MM.1S (cell line): ENCODE measurements around the gene TMEM169.
"Not testable (repeated sequence)": the region's sequence is repeated elsewhere in the genome, so short reads cannot be mapped to it uniquely, and the experiment has no call there.

Experiments used
- DNase-seq: peaks from one replicate; pipeline ENCODE4 v3.0.0-alpha.2; 2015
- H2AFZ ChIP-seq: fragments of 300-600 bp; sonication (generic); 2 replicates; pipeline ENCODE4 v1.6.0; 2016; ENCODE audit warnings: antibody characterized with exemption, low read length
- H3F3A ChIP-seq: fragments of 300-600 bp; sonication (generic); 2 replicates; pipeline ENCODE4 v1.6.1; 2016; ENCODE audit warnings: mild to moderate bottlenecking, antibody characterized with exemption, low read length, moderate library complexity, mixed read lengths; ENCODE audit not compliant: insufficient read depth
- H3K27ac ChIP-seq: fragments of 300-600 bp; sonication (generic); 2 replicates; pipeline ENCODE4 v1.5.1; 2016; ENCODE audit warnings: mild to moderate bottlenecking, low read length
- H3K27me3 ChIP-seq: fragments of 300-600 bp; sonication (generic); replicated peaks from 2 replicates; pipeline ENCODE4 v1.6.0; 2016; ENCODE audit warnings: low read length; ENCODE audit not compliant: insufficient read depth
- H3K36me3 ChIP-seq: fragments of 300-600 bp; sonication (generic); replicated peaks from 2 replicates; pipeline ENCODE4 v1.6.1; 2016; ENCODE audit warnings: mild to moderate bottlenecking, low read length, mixed read lengths; ENCODE audit not compliant: insufficient read depth
- H3K4me1 ChIP-seq: fragments of 300-600 bp; sonication (generic); 2 replicates; pipeline ENCODE4 v1.6.1; 2016; ENCODE audit warnings: low read length, mixed read lengths
- H3K4me2 ChIP-seq: fragments of 300-600 bp; sonication (generic); 2 replicates; pipeline ENCODE4 v1.6.0; 2016; ENCODE audit warnings: low read depth, low read length
- H3K4me3 ChIP-seq: fragments of 300-600 bp; sonication (generic); 2 replicates; pipeline ENCODE4 v1.5.1; 2016; ENCODE audit warnings: low read length, mixed read lengths
- H3K79me2 ChIP-seq: fragments of 300-600 bp; sonication (generic); 2 replicates; pipeline ENCODE4 v1.6.1; 2016; ENCODE audit warnings: mixed run types, low read length, mixed read lengths
- H3K9ac ChIP-seq: fragments of 300-600 bp; sonication (generic); 2 replicates; pipeline ENCODE4 v1.6.1; 2016; ENCODE audit warnings: low read length, mixed read lengths
- H3K9me2 ChIP-seq: fragments of 300-600 bp; sonication (generic); replicated peaks from 2 replicates; pipeline ENCODE4 v1.6.1; 2016; ENCODE audit warnings: mild to moderate bottlenecking, low read length, mixed read lengths; ENCODE audit not compliant: insufficient read depth
- H3K9me3 ChIP-seq: fragments of 300-600 bp; sonication (generic); replicated peaks from 2 replicates; pipeline ENCODE4 v1.6.1; 2016; ENCODE audit warnings: mild to moderate bottlenecking, low read length, mixed read lengths; ENCODE audit not compliant: insufficient read depth
- H4K20me1 ChIP-seq: fragments of 300-600 bp; sonication (generic); 2 replicates; pipeline ENCODE4 v1.6.1; 2016; ENCODE audit warnings: mild to moderate bottlenecking, low read length, moderate library complexity, mixed read lengths; ENCODE audit not compliant: insufficient read depth
- EZH2 ChIP-seq: fragments of 300-600 bp; sonication (generic); optimal IDR thresholded peaks from 2 replicates; pipeline ENCODE3; 2017; ENCODE audit warnings: low read depth, mild to moderate bottlenecking, antibody characterized with exemption, low read length, mixed read lengths
- EZH2phosphoT487 ChIP-seq: fragments of 300-600 bp; sonication (generic); IDR thresholded peaks from 2 replicates; pipeline ENCODE4 v1.6.1; 2018; ENCODE audit warnings: antibody characterized with exemption, low read length
- TF ChIP-seq, protein P1 (sequence below): fragments of 300-600 bp; sonication (generic); IDR thresholded peaks from 2 replicates; pipeline ENCODE4 v1.5.1; 2016; ENCODE audit warnings: antibody characterized with exemption, low read length, mixed read lengths

Gene TMEM169

DNA sequence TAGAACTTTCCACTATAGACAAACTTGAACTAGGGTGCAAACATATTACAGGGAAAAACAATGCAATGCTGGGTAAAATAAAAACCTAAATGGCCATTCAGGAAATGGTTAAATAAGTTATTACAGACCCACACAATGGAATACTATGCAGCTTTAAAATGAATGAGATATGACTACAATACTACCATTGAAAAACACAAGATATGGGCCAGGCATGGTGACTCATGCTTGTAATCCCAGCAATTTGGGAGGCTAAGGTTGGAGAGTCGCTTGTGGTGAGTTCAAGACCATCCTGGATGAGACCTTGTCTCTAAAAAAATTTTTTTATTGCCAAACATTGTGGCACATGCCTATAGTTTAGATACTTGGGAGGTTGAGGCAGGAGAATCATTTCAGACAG is 6.9 kb upstream of the TMEM169 start:
- no peak for TF ChIP-seq EZH2phosphoT487
- TF ChIP-seq, protein P1, sequence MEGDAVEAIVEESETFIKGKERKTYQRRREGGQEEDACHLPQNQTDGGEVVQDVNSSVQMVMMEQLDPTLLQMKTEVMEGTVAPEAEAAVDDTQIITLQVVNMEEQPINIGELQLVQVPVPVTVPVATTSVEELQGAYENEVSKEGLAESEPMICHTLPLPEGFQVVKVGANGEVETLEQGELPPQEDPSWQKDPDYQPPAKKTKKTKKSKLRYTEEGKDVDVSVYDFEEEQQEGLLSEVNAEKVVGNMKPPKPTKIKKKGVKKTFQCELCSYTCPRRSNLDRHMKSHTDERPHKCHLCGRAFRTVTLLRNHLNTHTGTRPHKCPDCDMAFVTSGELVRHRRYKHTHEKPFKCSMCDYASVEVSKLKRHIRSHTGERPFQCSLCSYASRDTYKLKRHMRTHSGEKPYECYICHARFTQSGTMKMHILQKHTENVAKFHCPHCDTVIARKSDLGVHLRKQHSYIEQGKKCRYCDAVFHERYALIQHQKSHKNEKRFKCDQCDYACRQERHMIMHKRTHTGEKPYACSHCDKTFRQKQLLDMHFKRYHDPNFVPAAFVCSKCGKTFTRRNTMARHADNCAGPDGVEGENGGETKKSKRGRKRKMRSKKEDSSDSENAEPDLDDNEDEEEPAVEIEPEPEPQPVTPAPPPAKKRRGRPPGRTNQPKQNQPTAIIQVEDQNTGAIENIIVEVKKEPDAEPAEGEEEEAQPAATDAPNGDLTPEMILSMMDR, result no peak
- no peak for TF ChIP-seq EZH2
- no peaks in the 10 kb centered on the region for H4K20me1 ChIP-seq

DNA sequence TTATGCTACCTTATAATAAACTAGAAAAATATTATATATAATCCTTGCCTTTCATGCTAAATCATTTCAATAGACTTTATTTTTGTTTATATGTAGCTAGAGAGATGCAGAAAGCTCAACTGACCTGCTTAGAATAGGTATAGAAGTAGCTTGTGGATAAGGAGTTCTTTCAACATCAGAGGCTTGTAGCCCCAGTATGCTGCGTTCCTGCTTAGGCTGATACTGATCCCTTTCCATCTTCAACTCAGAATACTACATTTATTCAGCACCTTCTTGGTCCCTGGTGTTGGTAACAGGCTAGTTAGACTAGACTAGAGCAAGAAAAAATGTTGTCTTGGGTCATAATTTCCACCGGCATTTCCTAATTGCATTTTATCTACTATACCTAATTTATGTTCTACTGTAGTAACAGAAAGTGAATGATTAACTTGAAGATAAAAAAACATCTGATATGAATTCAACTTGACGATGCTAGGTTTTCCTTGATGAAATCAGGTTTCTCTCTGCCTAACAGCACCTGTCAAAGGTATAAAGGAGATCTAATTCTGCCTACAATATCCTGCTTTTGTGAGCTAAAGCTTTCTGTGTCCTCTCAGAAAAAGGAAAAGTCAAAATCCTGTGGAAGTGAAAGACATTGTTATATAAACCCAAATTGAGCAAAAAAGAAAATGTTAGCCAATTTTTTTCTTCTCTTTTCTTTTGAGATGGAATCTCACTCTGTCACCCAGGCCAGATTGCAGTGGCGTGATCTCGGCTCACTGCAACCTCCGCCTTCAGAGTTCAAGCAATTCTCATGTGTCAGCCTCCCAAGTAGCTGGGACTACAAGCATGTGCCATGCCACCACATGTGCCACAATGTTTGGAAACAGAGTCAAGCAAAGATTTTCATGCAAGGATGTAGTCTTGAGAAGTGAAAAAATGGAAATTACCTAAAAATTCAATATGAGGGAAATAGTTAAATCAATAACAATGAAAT is 5.9 kb upstream of the TMEM169 start:
- no peak for DNase-seq
- H3K4me2 ChIP-seq, result no peak overlapping the region
- no peak overlapping the region for H2AFZ ChIP-seq
- no peaks in the 10 kb centered on the region for H3K36me3 ChIP-seq
- no peaks in the 10 kb centered on the region; the same call in 1 of the 2 replicates for H3F3A ChIP-seq
- no peaks in the 10 kb centered on the region for H3K27me3 ChIP-seq
- H3K9me2 ChIP-seq, result no peaks in the 10 kb centered on the region
- TF ChIP-seq EZH2 (no peak), EZH2phosphoT487 (no peak)
- TF ChIP-seq, protein P1, result no peak
- H3K9ac ChIP-seq, result no peak overlapping the region
- no peaks in the 10 kb centered on the region for H3K9me3 ChIP-seq
- peaks cover 7% of the 10 kb centered on the region for H3K4me1 ChIP-seq
- H3K27ac ChIP-seq, result no peak overlapping the region
- peaks cover 26% of the 10 kb centered on the region for H3K79me2 ChIP-seq
- H4K20me1 ChIP-seq, result no peaks in the 10 kb centered on the region
- H3K4me3 ChIP-seq, result no peak overlapping the region

More for the DNA sequence above, 6.9 kb upstream of the TMEM169 start:
- no peak for DNase-seq
- Histone ChIP-seq H3K9me3 (no peaks in the 10 kb centered on the region), H3K4me2 (no peak overlapping the region), H3F3A (no peaks in the 10 kb centered on the region), H2AFZ (no peak overlapping the region), H3K27ac (no peak overlapping the region), H3K27me3 (no peaks in the 10 kb centered on the region), H3K4me3 (no peak overlapping the region), H3K9me2 (no peaks in the 10 kb centered on the region), H3K4me1 (no peaks in the 10 kb centered on the region), H3K79me2 (peaks cover 16% of the 10 kb centered on the region), H3K9ac (no peak overlapping the region), H3K36me3 (no peaks in the 10 kb centered on the region)

DNA sequence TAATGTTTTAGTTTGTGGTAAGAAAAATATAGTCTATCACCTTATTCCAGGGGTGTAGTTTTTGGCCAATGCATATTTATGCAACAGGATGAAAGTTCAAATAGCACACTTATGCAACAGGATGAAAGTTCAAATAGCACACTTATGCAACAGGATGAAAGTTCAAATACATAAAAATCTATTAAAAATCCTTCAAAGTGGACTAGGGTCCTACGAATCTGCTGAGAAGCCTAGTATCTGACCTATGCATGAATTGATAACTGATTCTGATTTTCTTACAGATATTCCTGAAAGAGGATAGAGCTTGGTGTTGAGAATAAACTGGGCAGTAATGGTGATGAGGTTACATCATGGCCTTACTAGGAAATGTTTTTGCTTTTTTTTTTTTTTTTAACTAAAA is 2.9 kb upstream of the TMEM169 start:
- Histone ChIP-seq H3F3A (peaks cover 11% of the 10 kb centered on the region), H2AFZ (no peak overlapping the region), H3K4me3 (no peak overlapping the region), H3K79me2 (peaks cover 31% of the 10 kb centered on the region), H3K27ac (no peak overlapping the region), H3K4me2 (no peak overlapping the region), H3K9me3 (no peaks in the 10 kb centered on the region), H3K9ac (no peak overlapping the region), H3K36me3 (no peaks in the 10 kb centered on the region), H4K20me1 (no peaks in the 10 kb centered on the region), H3K4me1 (peaks cover 12% of the 10 kb centered on the region), H3K27me3 (no peaks in the 10 kb centered on the region), H3K9me2 (no peaks in the 10 kb centered on the region)
- TF ChIP-seq, protein P1, result no peak
- TF ChIP-seq EZH2phosphoT487 (no peak), EZH2 (no peak)
- DNase-seq, result no peak

DNA sequence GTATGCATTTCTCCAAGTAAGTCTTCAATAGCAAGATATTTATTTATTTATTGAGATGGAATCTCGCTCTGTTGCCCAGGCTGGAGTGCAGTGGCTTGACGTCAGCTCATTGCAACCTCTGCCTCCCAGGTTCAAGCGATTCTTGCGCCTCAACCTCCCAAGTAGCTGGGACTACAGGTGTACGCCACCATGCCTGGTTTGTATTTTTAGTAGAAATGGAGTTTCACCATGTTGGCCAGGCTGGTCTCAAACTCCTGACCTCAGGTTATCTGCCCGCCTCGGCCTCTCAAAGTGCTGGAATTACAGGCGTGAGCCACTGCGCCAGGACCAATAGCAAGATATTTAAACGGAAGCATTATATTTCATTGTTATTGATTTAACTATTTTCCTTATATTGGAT is 1.7 kb upstream of the TMEM169 start:
- not testable (repeated sequence) for H4K20me1 ChIP-seq, H3K9me3 ChIP-seq, H3K4me3 ChIP-seq, H3K9ac ChIP-seq, H3K36me3 ChIP-seq, H3K27ac ChIP-seq, H3K27me3 ChIP-seq, H3K9me2 ChIP-seq, H2AFZ ChIP-seq, DNase-seq
- H3K4me2 ChIP-seq, result peak overlapping the region; percentile 73; the same call in 1 of the 2 replicates
- peaks cover 24% of the 10 kb centered on the region for H3K79me2 ChIP-seq
- H3F3A ChIP-seq, result peaks cover 11% of the 10 kb centered on the region
- H3K4me1 ChIP-seq, result peaks cover 12% of the 10 kb centered on the region
